HepG2 (cell line): ENCODE results near the gene BRD2. TPM values are rescaled to one million over a fixed set of nuclear protein-coding genes. Genes with fewer than 3 reads are reported as not detected.

ENCODE experiments used
- BATF2 ChIP-seq: sonication (generic); formaldehyde crosslinking; IDR thresholded peaks from 2 replicates; pipeline ENCODE4 v1.8.0; 2022; ENCODE audit warnings: mild to moderate bottlenecking, missing genetic modification reagents, moderate library complexity
- BRD4 ChIP-seq: sonication (generic); formaldehyde crosslinking; IDR thresholded peaks from 2 replicates; pipeline ENCODE4 v1.4.0; 2020; ENCODE audit warnings: missing genetic modification reagents
- CHCHD3 ChIP-seq: sonication (generic); formaldehyde crosslinking; IDR thresholded peaks from 2 replicates; pipeline ENCODE4 v1.8.0; 2022; ENCODE audit warnings: mild to moderate bottlenecking, missing genetic modification reagents, moderate library complexity
- FUBP1 ChIP-seq: sonication (generic); formaldehyde crosslinking; IDR thresholded peaks from 2 replicates; pipeline ENCODE4 v1.5.1; 2020; ENCODE audit warnings: missing genetic modification reagents, mild to moderate bottlenecking, borderline replicate concordance
- GATAD1 ChIP-seq: IDR thresholded peaks from 2 replicates; pipeline ENCODE4 v1.6.1; 2016; ENCODE audit warnings: missing genetic modification reagents, missing compliant biosample characterization
- IRX3 ChIP-seq: sonication (generic); formaldehyde crosslinking; IDR thresholded peaks from 2 replicates; pipeline ENCODE4 v1.8.1; 2023; ENCODE audit warnings: mild to moderate bottlenecking, low read depth, missing genetic modification reagents, borderline replicate concordance
- MIER3 ChIP-seq: IDR thresholded peaks from 2 replicates; pipeline ENCODE4 v1.6.1; 2016; ENCODE audit warnings: missing compliant biosample characterization, borderline replicate concordance
- MYPOP ChIP-seq: sonication (generic); formaldehyde crosslinking; IDR thresholded peaks from 2 replicates; pipeline ENCODE4 v1.8.1; 2023; ENCODE audit warnings: mild to moderate bottlenecking, moderate library complexity, missing genetic modification reagents
- RXRA ChIP-seq: sonication (generic); formaldehyde crosslinking; IDR thresholded peaks from 2 replicates; pipeline ENCODE4 v1.5.1; 2020; ENCODE audit warnings: missing genetic modification reagents
- SRY ChIP-seq: sonication (generic); formaldehyde crosslinking; IDR thresholded peaks from 2 replicates; pipeline ENCODE4 v1.8.0; 2022; ENCODE audit warnings: mild to moderate bottlenecking, missing genetic modification reagents
- TERF1 ChIP-seq: sonication (generic); formaldehyde crosslinking; IDR thresholded peaks from 2 replicates; pipeline ENCODE4 v1.8.0; 2022; ENCODE audit warnings: mild to moderate bottlenecking, missing genetic modification reagents, moderate library complexity
- XRCC5 ChIP-seq: fragments of 200-400 bp; formaldehyde crosslinking; optimal IDR thresholded peaks from 2 replicates; pipeline ENCODE3; 2017; ENCODE audit warnings: mild to moderate bottlenecking, low read length
- YEATS4 ChIP-seq: sonication (generic); formaldehyde crosslinking; IDR thresholded peaks from 2 replicates; pipeline ENCODE4 v1.4.0; 2020; ENCODE audit warnings: missing genetic modification reagents, borderline replicate concordance
- ZBTB34 ChIP-seq: sonication (generic); formaldehyde crosslinking; IDR thresholded peaks from 2 replicates; pipeline ENCODE4 v1.8.0; 2022; ENCODE audit warnings: mild to moderate bottlenecking, missing genetic modification reagents
- ZBTB8A ChIP-seq: sonication (generic); formaldehyde crosslinking; IDR thresholded peaks from 2 replicates; pipeline ENCODE4 v1.4.0; 2020; ENCODE audit warnings: mild to moderate bottlenecking, low read depth, missing genetic modification reagents, borderline replicate concordance
- ZFP37 ChIP-seq: sonication (generic); formaldehyde crosslinking; IDR thresholded peaks from 2 replicates; pipeline ENCODE4 v1.4.0; 2020; ENCODE audit warnings: missing genetic modification reagents, borderline replicate concordance
- ZNF20 ChIP-seq: sonication (generic); formaldehyde crosslinking; IDR thresholded peaks from 2 replicates; pipeline ENCODE4 v1.4.0; 2020; ENCODE audit warnings: mild to moderate bottlenecking, moderate library complexity, missing genetic modification reagents
- ZNF414 ChIP-seq: sonication (generic); formaldehyde crosslinking; IDR thresholded peaks from 2 replicates; pipeline ENCODE4 v1.5.0; 2020; ENCODE audit warnings: missing genetic modification reagents
- ZNF792 ChIP-seq: IDR thresholded peaks from 2 replicates; pipeline ENCODE4 v1.6.1; 2016
- ZNF891 ChIP-seq: sonication (generic); formaldehyde crosslinking; IDR thresholded peaks from 2 replicates; pipeline ENCODE4 v1.5.0; 2020; ENCODE audit warnings: mild to moderate bottlenecking, missing genetic modification reagents
- ZSCAN21 ChIP-seq: sonication (generic); formaldehyde crosslinking; IDR thresholded peaks from 2 replicates; pipeline ENCODE4 v1.8.0; 2022; ENCODE audit warnings: mild to moderate bottlenecking, missing genetic modification reagents, moderate library complexity, borderline replicate concordance
- polyA plus RNA-seq, 8 experiments: library from polyadenylated mRNA; depleted of rRNA in 3 of 8; stranded (reverse) in 7 of 8; unstranded in 1 of 8; fragments of >200 nt; fragmentation: Illumina TruSeq in 4 of 8; extraction: Trizol in 4 of 8; gene quantifications; 2 replicates each; pipeline versions ENCODE4 v1.2.1 to v1.2.3, GENCODE V29; 2011 to 2016; ENCODE audit warnings: low read depth in 4 of 8, missing spikeins in 1 of 8, mixed read lengths in 1 of 8; ENCODE audit not compliant: insufficient read depth in 1 of 8
- total RNA-seq, 5 experiments: library from RNA; depleted of rRNA; stranded (reverse); fragments of >200 nt; fragmentation: Illumina TruSeq; extraction: Trizol; gene quantifications; 2 replicates each; pipeline ENCODE4 v1.2.3, GENCODE V29; 2016; ENCODE audit warnings: low read depth in 1 of 5

BRD2 gene
- total and polyA plus RNA-seq, 2 of the 13 experiments (the other 11 are each of a cell fraction or from before 2014, with no cell fraction given) = 143 to 202 TPM

GRCh38 chr6:32972353-32973143 lies 4.2 kb downstream of the BRD2 start (continued):
- TF ChIP-seq GATAD1 (CRISPR knock-in tag) (no peak), YEATS4 (CRISPR knock-in tag) (no peak), TERF1 (CRISPR knock-in tag) (no peak), MIER3 (CRISPR knock-in tag) (no peak), XRCC5 (no peak), ZBTB34 (no peak), FUBP1 (CRISPR knock-in tag) (no peak), ZNF414 (CRISPR knock-in tag) (peak; percentile 25; the same call in 1 of the 2 replicates), RXRA (CRISPR knock-in tag) (no peak), ZNF891 (CRISPR knock-in tag) (peak; percentile 81), ZSCAN21 (CRISPR knock-in tag) (peak; percentile 58; the same call in 1 of the 2 replicates), SRY (CRISPR knock-in tag) (peak; percentile 39; the same call in 1 of the 2 replicates), BATF2 (CRISPR knock-in tag) (peak; percentile 91; the same call in 1 of the 2 replicates), ZFP37 (CRISPR knock-in tag) (no peak), ZBTB8A (CRISPR knock-in tag) (no peak; the same call in 1 of the 2 replicates), MYPOP (CRISPR knock-in tag) (no peak), IRX3 (no peak; the same call in 1 of the 2 replicates), CHCHD3 (CRISPR knock-in tag) (0 out of 2 replicates have a peak, but pooled peaks have one; percentile 60), BRD4 (no peak; the same call in none of the 2 replicates), ZNF792 (CRISPR knock-in tag) (no peak), ZNF20 (CRISPR knock-in tag) (peak; percentile 80; the same call in 1 of the 2 replicates)
